Common myeloid progenitor, CD34-positive (primary cell): ENCODE results near the gene ZDHHC1.
"Not testable (repeated sequence)": the region's sequence is repeated elsewhere in the genome, so short reads cannot be mapped to it uniquely, and the experiment has no call there.

ENCODE experiments used
- CTCF ChIA-PET: fragments of 350-600 bp; sonication (Branson Sonifier 250); formaldehyde crosslinking; loops from one replicate; lab custom pipeline; 2021; ENCODE audit warnings: antibody characterized with exemption; lab: Charles Lee
- POLR2A ChIA-PET: fragments of 350-600 bp; sonication (Branson Sonifier 250); formaldehyde crosslinking; loops from one replicate; lab custom pipeline; 2021; ENCODE audit warnings: antibody characterized with exemption; lab: Charles Lee
- DNase-seq, 3 donors: peaks; one replicate each; pipeline versions ENCODE4 v3.0.0 to v3.0.0-alpha.2; 2013
- H3K27ac ChIP-seq, 2 experiments: 1 replicate in 1 of 2; 2 replicates in 1 of 2; pipeline ENCODE4 v1.7.0; 2013; ENCODE audit warnings: inconsistent platforms in 2 of 2, low read length in 2 of 2, mild to moderate bottlenecking in 2 of 2, low read depth in 1 of 2, moderate library complexity in 1 of 2; ENCODE audit not compliant: severe bottlenecking in 2 of 2, insufficient read depth in 1 of 2, poor library complexity in 1 of 2
- H3K27me3 ChIP-seq, 5 experiments: replicated peaks in 2 of 5; 1 replicate in 3 of 5; 2 replicates in 2 of 5; pipeline versions ENCODE4 v1.6.1 to v1.7.0; 2013; ENCODE audit warnings: low read length in 4 of 5, mild to moderate bottlenecking in 2 of 5, moderate library complexity in 2 of 5, inconsistent platforms in 1 of 5; ENCODE audit not compliant: insufficient read depth in 5 of 5, control insufficient read depth in 4 of 5
- H3K36me3 ChIP-seq, 4 experiments: 1 replicate in 2 of 4; 2 replicates in 2 of 4; pipeline versions ENCODE4 v1.6.1 to v1.7.0; 2013; ENCODE audit warnings: low read length in 3 of 4, control low read depth in 1 of 4, mild to moderate bottlenecking in 1 of 4; ENCODE audit not compliant: control insufficient read depth in 4 of 4, insufficient read depth in 4 of 4
- H3K4me1 ChIP-seq, 4 experiments: 1 replicate in 3 of 4; 2 replicates in 1 of 4; pipeline versions ENCODE4 v1.6.1 to v1.7.1; 2013; ENCODE audit warnings: low read length in 3 of 4, mild to moderate bottlenecking in 3 of 4, control low read depth in 1 of 4, inconsistent platforms in 1 of 4, moderate library complexity in 1 of 4; ENCODE audit not compliant: control insufficient read depth in 4 of 4, insufficient read depth in 4 of 4; ENCODE audit errors: control extremely low read depth in 1 of 4
- H3K4me3 ChIP-seq, 7 experiments: 1 replicate in 4 of 7; 2 replicates in 3 of 7; pipeline versions ENCODE4 v1.5.1 to v1.7.0; 2013; ENCODE audit warnings: mild to moderate bottlenecking in 7 of 7, low read length in 6 of 7, moderate library complexity in 6 of 7, inconsistent platforms in 2 of 7, low read depth in 2 of 7, control low read depth in 1 of 7; ENCODE audit not compliant: insufficient read depth in 4 of 7, control insufficient read depth in 1 of 7; ENCODE audit errors: extremely low read depth in 1 of 7
- H3K9me3 ChIP-seq, 5 experiments: 1 replicate in 4 of 5; 2 replicates in 1 of 5; pipeline versions ENCODE4 v1.6.1 to v1.7.1; 2013; ENCODE audit warnings: low read length in 4 of 5, mild to moderate bottlenecking in 2 of 5, inconsistent platforms in 1 of 5, low read depth in 1 of 5, moderate library complexity in 1 of 5; ENCODE audit not compliant: control insufficient read depth in 4 of 5, insufficient read depth in 2 of 5; ENCODE audit errors: control extremely low read depth in 1 of 5
- WGBS: methylation state at CpG from one replicate; pipeline ENCODE4 v1.1.5; 2013; ENCODE audit not compliant: insufficient coverage; 5-methylcytosine and 5-hydroxymethylcytosine counted together

ZDHHC1 gene

GRCh38 chr16:67417333-67418061, 1.2 kb upstream of the ZDHHC1 start:
- H3K27ac ChIP-seq = no peak overlapping the region
- CTCF ChIA-PET = interaction anchor here (0.7 to 6.8 kb wide), 8 partner anchors 9 to 219 kb away, joined by 3 to 49 read pairs (median 4); partner anchors contain the start of gene ATP6V0D1
- H3K9me3 ChIP-seq = no peaks in the 10 kb centered on the region
- WGBS = 90% methylated on average over 1 of the region's 2 CpGs
- no peak overlapping the region for H3K4me3 ChIP-seq
- peaks cover 0 to 14% (median 12%) of the 10 kb centered on the region in 4 experiments for H3K4me1 ChIP-seq
- H3K27me3 ChIP-seq = peaks cover 0 to 1% (median 0%) of the 10 kb centered on the region in 5 experiments
- POLR2A ChIA-PET = no interaction called here
- no peak for DNase-seq
- H3K36me3 ChIP-seq = no peaks in the 10 kb centered on the region

GRCh38 chr16:67415421-67415820, 856 bp downstream of the ZDHHC1 start:
- peak overlapping the region in 6 of 7 experiments; percentile 58 to 79 (median 70) for H3K4me3 ChIP-seq
- H3K9me3 ChIP-seq, H3K36me3 ChIP-seq, DNase-seq, H3K27ac ChIP-seq, POLR2A ChIA-PET, H3K27me3 ChIP-seq: not testable (repeated sequence)
- WGBS = 96% methylated on average over 14 of the region's 19 CpGs
- CTCF ChIA-PET = interaction anchor here (0.7 to 6.8 kb wide), 4 partner anchors 12 to 23 kb away, joined by 3 to 49 read pairs (median 4); no protein-coding TSS in a partner anchor
- H3K4me1 ChIP-seq = peaks cover 0 to 14% (median 12%) of the 10 kb centered on the region in 4 experiments

GRCh38 chr16:67413978-67414911, 2.0 kb downstream of the ZDHHC1 start:
- H3K9me3 ChIP-seq = no peaks in the 10 kb centered on the region
- DNase-seq = no peak
- 95% methylated on average over 5 of the region's 6 CpGs for WGBS
- H3K4me3 ChIP-seq = no peak overlapping the region
- CTCF ChIA-PET = interaction anchor here (0.7 to 6.8 kb wide), 7 partner anchors 12 to 136 kb away, joined by 3 to 49 read pairs (median 4); no protein-coding TSS in a partner anchor
- H3K27ac ChIP-seq = no peak overlapping the region
- H3K27me3 ChIP-seq = peaks cover 0 to 1% (median 0%) of the 10 kb centered on the region in 5 experiments
- no peaks in the 10 kb centered on the region for H3K36me3 ChIP-seq
- POLR2A ChIA-PET = interaction anchor here (0.6 kb wide), 1 partner anchor 159 kb away, joined by 5 read pairs; no protein-coding TSS in a partner anchor
- peaks cover 0 to 14% (median 12%) of the 10 kb centered on the region in 4 experiments for H3K4me1 ChIP-seq

GRCh38 chr16:67412294-67412693, 4.0 kb downstream of the ZDHHC1 start:
- Histone ChIP-seq H3K9me3 (no peaks in the 10 kb centered on the region), H3K27ac (no peak overlapping the region), H3K27me3 (peaks cover 0 to under 1% (median 0%) of the 10 kb centered on the region in 5 experiments), H3K4me1 (peaks cover 0 to 14% (median 12%) of the 10 kb centered on the region in 4 experiments), H3K4me3 (no peak overlapping the region), H3K36me3 (no peaks in the 10 kb centered on the region)
- ChIA-PET CTCF (interaction anchor here (0.6 to 6.8 kb wide), 5 partner anchors 11 to 152 kb away, joined by 3 to 49 read pairs (median 4); no protein-coding TSS in a partner anchor), POLR2A (interaction anchor here (0.6 kb wide), 1 partner anchor 145 kb away, joined by 5 read pairs; no protein-coding TSS in a partner anchor)
- no peak for DNase-seq
- 82% methylated on average over 1 of the region's 2 CpGs for WGBS

- no peaks in the 10 kb centered on the region for H3K27me3 ChIP-seq
- DNase-seq = no peak
- ChIA-PET CTCF (interaction anchor here (1.8 kb wide), 1 partner anchor 12 kb away, joined by 4 read pairs; no protein-coding TSS in a partner anchor), POLR2A (no interaction called here)
- H3K27ac ChIP-seq = no peak overlapping the region
- no peaks in the 10 kb centered on the region for H3K36me3 ChIP-seq
- no peaks in the 10 kb centered on the region for H3K9me3 ChIP-seq
- H3K4me3 ChIP-seq = no peak overlapping the region
- peaks cover 0 to 8% (median 6%) of the 10 kb centered on the region in 4 experiments for H3K4me1 ChIP-seq
- WGBS = 96% methylated on average over 2 of the region's 3 CpGs
Measured at GRCh38 chr16:67411339-67411738, 4.9 kb downstream of the ZDHHC1 start.

- POLR2A ChIA-PET = no interaction called here
- H3K36me3 ChIP-seq = no peaks in the 10 kb centered on the region
- no peaks in the 10 kb centered on the region for H3K27me3 ChIP-seq
- H3K4me3 ChIP-seq = no peak overlapping the region
- CTCF ChIA-PET = no interaction called here
- no peaks in the 10 kb centered on the region for H3K4me1 ChIP-seq
- no peak overlapping the region for H3K27ac ChIP-seq
- 94% methylated on average over 8 of the region's 9 CpGs for WGBS
- no peaks in the 10 kb centered on the region for H3K9me3 ChIP-seq
- no peak for DNase-seq
Measured at GRCh38 chr16:67409631-67410030, 6.6 kb downstream of the ZDHHC1 start.
